Erythroblast (primary cell): ENCODE results near the gene ZBTB46.

Source experiments
- GATA1 ChIP-seq: IDR thresholded peaks from 2 replicates; pipeline ENCODE4 v1.6.1; 2011; ENCODE audit warnings: low read depth, mild to moderate bottlenecking, control low read depth, low read length, moderate library complexity
- POLR2A ChIP-seq: IDR thresholded peaks from 2 replicates; pipeline ENCODE4 v1.6.1; 2011; ENCODE audit warnings: mild to moderate bottlenecking, low read length

GRCh38 chr20:63714858-63715257 is 116.2 kb downstream of the ZBTB46 start:
- no peak for TF ChIP-seq POLR2A
- TF ChIP-seq GATA1, result no peak
